Erythroblast (primary cell): ENCODE measurements around the gene CEP295NL.

Experiments
- GATA1 ChIP-seq: IDR thresholded peaks from 2 replicates; pipeline ENCODE4 v1.6.1; 2011; ENCODE audit warnings: low read depth, mild to moderate bottlenecking, control low read depth, low read length, moderate library complexity
- POLR2A ChIP-seq: IDR thresholded peaks from 2 replicates; pipeline ENCODE4 v1.6.1; 2011; ENCODE audit warnings: mild to moderate bottlenecking, low read length

DNA sequence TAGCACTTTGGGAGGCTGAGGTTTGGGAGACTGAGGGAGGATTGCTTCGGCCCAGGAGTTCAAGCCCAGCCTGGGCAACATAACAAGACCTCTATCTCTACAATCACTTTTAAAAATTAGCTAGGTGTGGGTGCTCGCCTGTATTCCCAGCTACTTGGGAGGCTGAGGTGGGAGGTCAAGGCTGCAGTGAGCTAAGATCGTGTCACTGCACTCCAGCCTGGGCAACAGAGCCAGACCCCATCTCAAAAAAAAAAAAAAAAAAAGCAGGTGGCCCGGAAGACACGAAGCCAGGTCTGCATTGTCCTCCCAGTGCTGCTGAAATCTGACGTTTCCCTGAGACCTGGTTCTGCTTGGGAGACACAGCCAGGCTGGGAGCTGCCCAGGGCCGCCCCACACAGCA, 41.0 kb upstream of the CEP295NL start:
- no peak for TF ChIP-seq POLR2A
- no peak for TF ChIP-seq GATA1
